ENCODE measurements around the gene MTOR. TPM values are rescaled to one million over a fixed set of nuclear protein-coding genes. Genes with fewer than 3 reads are reported as not detected.

Gene MTOR
- polyA plus RNA-seq, 1 donor = 27.5 TPM

DNA sequence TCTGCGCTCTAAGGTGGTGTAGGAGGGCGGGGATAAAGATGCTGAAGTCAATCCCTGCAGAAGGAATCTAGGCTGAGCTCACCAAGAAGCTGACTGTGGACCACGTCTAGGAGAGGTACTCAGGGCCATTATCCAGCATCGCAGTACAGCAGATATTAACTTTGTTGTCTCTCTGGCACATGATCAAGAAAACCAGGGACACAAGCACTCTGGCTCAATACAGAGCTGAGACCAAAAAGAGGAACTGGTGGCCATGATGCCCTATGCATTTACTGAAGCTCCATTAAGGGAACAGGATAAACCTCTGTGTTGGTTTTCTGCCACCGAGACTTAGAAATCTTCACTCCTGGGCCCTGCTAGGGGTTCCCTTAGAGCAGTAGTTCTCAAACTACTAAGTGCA, 111.2 kb downstream of the MTOR start:
- Histone ChIP-seq H3K9me3 (ENCODE audit: control insufficient read depth, low read depth, low read length) (no peaks in the 10 kb centered on the region), H3K27ac (ENCODE audit: low read length) (no peak overlapping the region), H3K27me3 (ENCODE audit: control insufficient read depth, insufficient read depth, low read length) (no peaks in the 10 kb centered on the region), H3K36me3 (ENCODE audit: control insufficient read depth, insufficient read depth, low read length) (peaks cover 40% of the 10 kb centered on the region), H3K4me1 (ENCODE audit: control insufficient read depth, insufficient read depth, low read length) (no peaks in the 10 kb centered on the region), H3K4me3 (ENCODE audit: low read length) (no peak overlapping the region)
- no CpG with 5 or more reads among the region's 5 CpGs for WGBS (ENCODE audit: insufficient coverage, low lambda C conversion rate)
- DNase-seq = no peak

GRCh38 chr1:11150326-11150725, 112.0 kb downstream of the MTOR start:
- Histone ChIP-seq H3K9me3 (ENCODE audit: control insufficient read depth, low read depth, low read length) (no peaks in the 10 kb centered on the region), H3K4me3 (ENCODE audit: low read length) (no peak overlapping the region), H3K4me1 (ENCODE audit: control insufficient read depth, insufficient read depth, low read length) (no peaks in the 10 kb centered on the region), H3K27me3 (ENCODE audit: control insufficient read depth, insufficient read depth, low read length) (no peaks in the 10 kb centered on the region), H3K36me3 (ENCODE audit: control insufficient read depth, insufficient read depth, low read length) (peaks cover 41% of the 10 kb centered on the region), H3K27ac (ENCODE audit: low read length) (no peak overlapping the region)
- DNase-seq = no peak
- WGBS (ENCODE audit: insufficient coverage, low lambda C conversion rate) = 80% methylated on average over 1 of the region's 3 CpGs

- Histone ChIP-seq H3K27ac (ENCODE audit: low read length) (no peak overlapping the region), H3K4me3 (ENCODE audit: low read length) (no peak overlapping the region), H3K36me3 (ENCODE audit: control insufficient read depth, insufficient read depth, low read length) (peaks cover 51% of the 10 kb centered on the region), H3K27me3 (ENCODE audit: control insufficient read depth, insufficient read depth, low read length) (no peaks in the 10 kb centered on the region), H3K4me1 (ENCODE audit: control insufficient read depth, insufficient read depth, low read length) (no peaks in the 10 kb centered on the region), H3K9me3 (ENCODE audit: control insufficient read depth, low read depth, low read length) (no peaks in the 10 kb centered on the region)
- no peak for DNase-seq
- WGBS (ENCODE audit: insufficient coverage, low lambda C conversion rate) = 100% methylated on average over 2 of the region's 4 CpGs
Measured at GRCh38 chr1:11147197-11147770, 115.1 kb downstream of the MTOR start.

GRCh38 chr1:11145741-11146140, 116.6 kb downstream of the MTOR start:
- Histone ChIP-seq H3K9me3 (ENCODE audit: control insufficient read depth, low read depth, low read length) (no peaks in the 10 kb centered on the region), H3K36me3 (ENCODE audit: control insufficient read depth, insufficient read depth, low read length) (peaks cover 43% of the 10 kb centered on the region), H3K4me3 (ENCODE audit: low read length) (no peak overlapping the region), H3K27ac (ENCODE audit: low read length) (no peak overlapping the region), H3K4me1 (ENCODE audit: control insufficient read depth, insufficient read depth, low read length) (no peaks in the 10 kb centered on the region), H3K27me3 (ENCODE audit: control insufficient read depth, insufficient read depth, low read length) (no peaks in the 10 kb centered on the region)
- DNase-seq = no peak
- no CpG with 5 or more reads among the region's 6 CpGs for WGBS (ENCODE audit: insufficient coverage, low lambda C conversion rate)

DNA sequence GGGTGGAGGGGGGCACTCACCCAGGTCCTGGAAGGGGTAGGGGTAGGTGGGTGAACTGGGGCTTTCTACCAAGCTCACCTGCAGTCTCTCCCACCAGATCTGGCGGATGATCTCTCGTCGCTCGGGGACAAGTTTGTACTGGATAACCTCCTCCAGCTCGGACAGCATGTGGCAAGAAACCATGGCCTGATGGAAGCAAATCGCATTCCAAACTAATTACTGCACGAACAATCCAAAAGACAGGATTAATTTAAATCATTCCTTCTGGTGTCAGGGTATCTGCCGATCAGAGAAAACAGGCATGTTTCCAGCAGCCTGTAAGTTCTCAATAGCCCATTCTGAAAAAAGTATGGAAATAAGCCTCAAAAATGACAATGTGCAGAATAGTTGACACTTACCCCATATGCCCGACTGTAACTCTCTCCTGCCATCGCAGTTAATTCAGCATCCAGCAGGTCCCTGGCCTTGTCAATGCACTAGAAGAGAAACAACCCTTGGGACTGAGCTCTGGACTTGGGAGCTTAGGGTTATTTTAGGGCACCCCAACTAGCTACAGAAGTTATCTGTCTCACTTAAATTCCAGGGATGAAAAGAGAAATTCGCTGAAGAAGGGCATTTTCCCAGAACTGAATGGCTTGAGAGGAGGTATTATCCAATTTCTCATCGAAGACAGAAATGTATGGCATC, 117.6 kb downstream of the MTOR start:
- Histone ChIP-seq H3K4me1 (ENCODE audit: control insufficient read depth, insufficient read depth, low read length) (no peaks in the 10 kb centered on the region), H3K4me3 (ENCODE audit: low read length) (no peak overlapping the region), H3K9me3 (ENCODE audit: control insufficient read depth, low read depth, low read length) (no peaks in the 10 kb centered on the region), H3K27ac (ENCODE audit: low read length) (no peak overlapping the region), H3K27me3 (ENCODE audit: control insufficient read depth, insufficient read depth, low read length) (no peaks in the 10 kb centered on the region), H3K36me3 (ENCODE audit: control insufficient read depth, insufficient read depth, low read length) (peaks cover 47% of the 10 kb centered on the region)
- DNase-seq = no peak
- no CpG with 5 or more reads among the region's 12 CpGs for WGBS (ENCODE audit: insufficient coverage, low lambda C conversion rate)

- H3K27ac ChIP-seq (ENCODE audit: low read length) = no peak overlapping the region
- WGBS (ENCODE audit: insufficient coverage, low lambda C conversion rate) = 100% methylated on average over 1 of the region's 2 CpGs
- peaks cover 46% of the 10 kb centered on the region for H3K36me3 ChIP-seq (ENCODE audit: control insufficient read depth, insufficient read depth, low read length)
- DNase-seq = no peak
- no peaks in the 10 kb centered on the region for H3K9me3 ChIP-seq (ENCODE audit: control insufficient read depth, low read depth, low read length)
- H3K4me1 ChIP-seq (ENCODE audit: control insufficient read depth, insufficient read depth, low read length) = no peaks in the 10 kb centered on the region
- H3K27me3 ChIP-seq (ENCODE audit: control insufficient read depth, insufficient read depth, low read length) = no peaks in the 10 kb centered on the region
- H3K4me3 ChIP-seq (ENCODE audit: low read length) = no peak overlapping the region
Measured at GRCh38 chr1:11143907-11144306, 118.4 kb downstream of the MTOR start.

DNA sequence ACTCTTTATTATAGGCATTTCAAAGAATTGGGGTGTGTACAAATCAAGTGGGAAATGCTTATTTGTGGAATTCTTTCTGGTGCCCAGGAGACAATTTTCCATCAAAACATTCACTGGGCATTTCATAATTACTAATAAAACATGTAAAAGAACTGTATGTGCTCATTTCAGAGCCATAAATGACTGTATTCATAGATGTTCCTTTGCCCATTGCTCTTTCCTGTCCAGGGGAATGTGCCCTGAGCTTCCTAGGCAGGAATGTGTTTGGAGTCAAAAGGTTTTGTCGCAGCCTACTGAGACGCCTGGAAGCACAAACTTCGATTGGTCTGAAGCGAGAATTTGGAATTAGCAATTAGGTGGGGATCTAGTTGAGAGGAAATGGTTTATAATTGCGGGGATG, 119.0 kb downstream of the MTOR start:
- WGBS (ENCODE audit: insufficient coverage, low lambda C conversion rate) = no CpG with 5 or more reads among the region's 5 CpGs
- H3K4me3 ChIP-seq (ENCODE audit: low read length) = no peak overlapping the region
- no peak overlapping the region for H3K27ac ChIP-seq (ENCODE audit: low read length)
- H3K36me3 ChIP-seq (ENCODE audit: control insufficient read depth, insufficient read depth, low read length) = peaks cover 50% of the 10 kb centered on the region
- no peaks in the 10 kb centered on the region for H3K27me3 ChIP-seq (ENCODE audit: control insufficient read depth, insufficient read depth, low read length)
- H3K4me1 ChIP-seq (ENCODE audit: control insufficient read depth, insufficient read depth, low read length) = no peaks in the 10 kb centered on the region
- no peak for DNase-seq
- no peaks in the 10 kb centered on the region for H3K9me3 ChIP-seq (ENCODE audit: control insufficient read depth, low read depth, low read length)

DNA sequence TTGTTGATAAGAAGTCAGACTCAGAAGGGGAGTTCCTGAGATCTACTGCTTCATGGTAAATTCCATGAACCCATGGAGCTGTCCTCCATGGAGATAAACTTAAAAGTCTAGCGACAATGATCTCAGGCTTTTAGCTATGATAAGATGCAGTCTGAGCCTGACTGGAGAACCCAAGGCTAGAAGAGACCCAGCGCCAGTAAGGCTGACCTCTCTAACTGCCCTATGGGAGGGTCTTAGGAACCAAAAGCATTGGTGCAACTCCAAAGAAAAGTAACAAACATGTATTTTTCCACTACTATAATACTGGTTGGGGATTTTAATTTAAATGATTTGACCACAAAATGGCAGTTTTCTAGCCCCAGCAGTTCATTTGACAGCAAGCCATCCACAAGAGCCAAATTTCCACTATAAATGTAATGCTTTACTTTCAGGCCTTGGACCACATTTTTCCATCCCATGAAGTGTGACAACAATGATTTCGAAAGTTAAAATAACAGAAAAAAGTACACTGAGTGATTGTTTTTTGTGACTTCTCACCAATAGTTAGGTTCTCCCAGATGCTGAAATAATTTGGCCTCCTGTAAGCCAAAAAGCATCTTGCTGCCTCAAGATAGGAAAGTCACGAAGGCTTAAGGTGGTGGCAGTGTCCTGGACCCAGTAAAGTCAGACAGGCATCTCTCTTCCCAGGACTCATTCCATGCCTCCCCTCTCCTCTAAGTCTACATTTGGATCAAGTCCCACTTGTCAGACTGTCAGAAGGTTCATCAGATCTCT, 119.5 kb downstream of the MTOR start:
- WGBS (ENCODE audit: insufficient coverage, low lambda C conversion rate) = no CpG with 5 or more reads among the region's 4 CpGs
- peaks cover 53% of the 10 kb centered on the region for H3K36me3 ChIP-seq (ENCODE audit: control insufficient read depth, insufficient read depth, low read length)
- H3K27me3 ChIP-seq (ENCODE audit: control insufficient read depth, insufficient read depth, low read length) = no peaks in the 10 kb centered on the region
- H3K27ac ChIP-seq (ENCODE audit: low read length) = no peak overlapping the region
- no peak for DNase-seq
- no peaks in the 10 kb centered on the region for H3K9me3 ChIP-seq (ENCODE audit: control insufficient read depth, low read depth, low read length)
- H3K4me3 ChIP-seq (ENCODE audit: low read length) = no peak overlapping the region
- H3K4me1 ChIP-seq (ENCODE audit: control insufficient read depth, insufficient read depth, low read length) = no peaks in the 10 kb centered on the region

- no peaks in the 10 kb centered on the region for H3K27me3 ChIP-seq (ENCODE audit: control insufficient read depth, insufficient read depth, low read length)
- no peak for DNase-seq
- H3K4me3 ChIP-seq (ENCODE audit: low read length) = no peak overlapping the region
- no CpG with 5 or more reads among the region's 3 CpGs for WGBS (ENCODE audit: insufficient coverage, low lambda C conversion rate)
- no peaks in the 10 kb centered on the region for H3K9me3 ChIP-seq (ENCODE audit: control insufficient read depth, low read depth, low read length)
- H3K4me1 ChIP-seq (ENCODE audit: control insufficient read depth, insufficient read depth, low read length) = no peaks in the 10 kb centered on the region
- no peak overlapping the region for H3K27ac ChIP-seq (ENCODE audit: low read length)
- H3K36me3 ChIP-seq (ENCODE audit: control insufficient read depth, insufficient read depth, low read length) = peaks cover 43% of the 10 kb centered on the region
Measured at GRCh38 chr1:11138952-11139351, 123.4 kb downstream of the MTOR start.

GRCh38 chr1:11138029-11138428, 124.3 kb downstream of the MTOR start:
- Histone ChIP-seq H3K4me3 (ENCODE audit: low read length) (no peak overlapping the region), H3K27me3 (ENCODE audit: control insufficient read depth, insufficient read depth, low read length) (no peaks in the 10 kb centered on the region), H3K36me3 (ENCODE audit: control insufficient read depth, insufficient read depth, low read length) (peaks cover 48% of the 10 kb centered on the region), H3K27ac (ENCODE audit: low read length) (no peak overlapping the region), H3K4me1 (ENCODE audit: control insufficient read depth, insufficient read depth, low read length) (no peaks in the 10 kb centered on the region), H3K9me3 (ENCODE audit: control insufficient read depth, low read depth, low read length) (no peaks in the 10 kb centered on the region)
- DNase-seq = no peak
- WGBS (ENCODE audit: insufficient coverage, low lambda C conversion rate) = no CpG with 5 or more reads among the region's 1 CpG
